ENCODE results near the gene HABP2. TPM values are rescaled to one million over a fixed set of nuclear protein-coding genes. Genes with fewer than 3 reads are reported as not detected.
A peak's percentile ranks its signal among the peaks of the same experiment; 100 is the strongest.

The HABP2 gene
- total RNA-seq, 1 donor: not detected

DNA sequence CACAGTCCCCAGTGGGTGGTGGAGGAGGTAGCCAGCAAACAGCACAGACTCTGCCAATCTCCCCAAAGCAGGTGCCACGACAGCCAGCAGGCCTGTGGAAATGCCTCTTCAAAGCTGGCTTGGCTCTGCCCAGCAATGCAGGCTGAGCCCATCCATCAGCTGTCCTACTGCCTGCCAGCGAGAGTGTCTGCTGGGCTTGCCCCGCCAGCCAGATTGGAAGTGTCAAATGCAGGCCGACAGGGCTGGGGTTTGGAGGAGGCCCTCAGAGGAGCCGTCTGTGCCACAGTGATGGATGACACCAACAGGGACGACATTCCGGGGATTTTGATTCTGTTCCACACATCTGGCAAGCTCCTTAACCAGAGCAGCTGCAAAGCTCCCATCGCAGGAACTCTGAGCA lies 16.7 kb downstream of the HABP2 start:
- DNase-seq (ENCODE audit: low read depth): no peak
- TF ChIP-seq, protein P1, sequence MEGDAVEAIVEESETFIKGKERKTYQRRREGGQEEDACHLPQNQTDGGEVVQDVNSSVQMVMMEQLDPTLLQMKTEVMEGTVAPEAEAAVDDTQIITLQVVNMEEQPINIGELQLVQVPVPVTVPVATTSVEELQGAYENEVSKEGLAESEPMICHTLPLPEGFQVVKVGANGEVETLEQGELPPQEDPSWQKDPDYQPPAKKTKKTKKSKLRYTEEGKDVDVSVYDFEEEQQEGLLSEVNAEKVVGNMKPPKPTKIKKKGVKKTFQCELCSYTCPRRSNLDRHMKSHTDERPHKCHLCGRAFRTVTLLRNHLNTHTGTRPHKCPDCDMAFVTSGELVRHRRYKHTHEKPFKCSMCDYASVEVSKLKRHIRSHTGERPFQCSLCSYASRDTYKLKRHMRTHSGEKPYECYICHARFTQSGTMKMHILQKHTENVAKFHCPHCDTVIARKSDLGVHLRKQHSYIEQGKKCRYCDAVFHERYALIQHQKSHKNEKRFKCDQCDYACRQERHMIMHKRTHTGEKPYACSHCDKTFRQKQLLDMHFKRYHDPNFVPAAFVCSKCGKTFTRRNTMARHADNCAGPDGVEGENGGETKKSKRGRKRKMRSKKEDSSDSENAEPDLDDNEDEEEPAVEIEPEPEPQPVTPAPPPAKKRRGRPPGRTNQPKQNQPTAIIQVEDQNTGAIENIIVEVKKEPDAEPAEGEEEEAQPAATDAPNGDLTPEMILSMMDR (IDR thresholded peaks at IDR 0.05; ENCODE audit: insufficient read depth, low read length): no peak
- no peak overlapping the region for H3K4me3 ChIP-seq (ENCODE audit: low read depth, low read length)

DNA sequence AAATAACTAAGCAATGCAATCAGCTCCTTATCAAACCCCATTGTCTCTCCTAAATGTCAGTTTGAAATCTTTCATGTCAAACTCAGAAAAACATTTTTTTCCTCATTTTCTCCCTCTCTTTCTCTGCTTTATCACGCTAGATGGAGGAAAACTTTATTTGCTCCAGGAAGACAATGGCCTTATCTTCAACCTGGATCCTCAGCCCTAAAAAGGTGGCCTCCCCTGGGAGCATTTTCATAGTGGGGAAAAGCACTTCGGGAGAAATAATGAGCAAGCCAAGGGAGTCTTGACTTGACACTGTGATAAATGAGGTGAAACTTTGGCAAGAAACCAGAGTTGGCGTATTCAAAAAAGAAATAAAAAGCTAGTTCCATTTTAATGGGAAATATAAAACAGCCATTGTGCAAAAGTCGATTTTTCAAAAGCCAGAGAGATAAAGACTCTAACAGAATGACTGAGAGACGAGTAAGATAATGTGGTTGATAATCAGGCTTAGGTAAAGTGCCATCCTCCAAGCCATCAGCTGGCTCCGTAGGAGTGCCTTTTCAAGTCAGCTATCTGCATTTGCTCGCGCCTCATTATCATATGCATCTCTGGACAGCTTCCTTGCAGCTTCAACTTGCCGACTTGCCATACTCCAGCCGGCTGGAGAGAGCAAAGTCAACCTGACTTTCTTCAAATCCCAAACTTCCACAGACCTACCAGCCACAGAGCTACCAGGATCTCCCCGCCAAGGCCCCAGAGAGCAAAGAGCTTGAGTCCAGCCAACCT lies 19.9 kb downstream of the HABP2 start:
- TF ChIP-seq, protein P1 (IDR thresholded peaks at IDR 0.05; ENCODE audit: insufficient read depth, low read length): no peak
- DNase-seq (ENCODE audit: low read depth): no peak
- H3K4me3 ChIP-seq (ENCODE audit: low read depth, low read length): no peak overlapping the region

DNA sequence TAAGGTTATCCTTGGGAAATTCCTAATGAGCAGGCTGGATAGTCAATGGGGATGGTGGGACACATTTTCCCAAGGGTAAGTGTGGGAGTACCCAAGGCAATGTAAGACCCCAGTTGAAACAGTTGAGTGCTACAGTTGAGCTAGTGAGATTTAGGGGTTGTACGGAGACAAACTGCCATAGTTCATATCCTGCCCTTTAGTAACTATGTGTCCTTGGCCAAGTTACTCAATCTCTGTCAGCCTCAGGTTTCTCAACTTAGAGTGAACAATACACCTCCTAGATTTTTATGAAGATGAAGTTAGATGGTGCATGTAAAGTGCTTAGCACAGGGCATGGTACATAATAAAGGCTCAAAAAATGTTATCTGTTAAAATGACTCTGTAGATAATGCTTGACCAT lies 20.5 kb downstream of the HABP2 start:
- no peak overlapping the region for H3K4me3 ChIP-seq (ENCODE audit: low read depth, low read length)
- no peak for DNase-seq (ENCODE audit: low read depth)
- TF ChIP-seq, protein P1 (IDR thresholded peaks at IDR 0.05; ENCODE audit: insufficient read depth, low read length): no peak

DNA sequence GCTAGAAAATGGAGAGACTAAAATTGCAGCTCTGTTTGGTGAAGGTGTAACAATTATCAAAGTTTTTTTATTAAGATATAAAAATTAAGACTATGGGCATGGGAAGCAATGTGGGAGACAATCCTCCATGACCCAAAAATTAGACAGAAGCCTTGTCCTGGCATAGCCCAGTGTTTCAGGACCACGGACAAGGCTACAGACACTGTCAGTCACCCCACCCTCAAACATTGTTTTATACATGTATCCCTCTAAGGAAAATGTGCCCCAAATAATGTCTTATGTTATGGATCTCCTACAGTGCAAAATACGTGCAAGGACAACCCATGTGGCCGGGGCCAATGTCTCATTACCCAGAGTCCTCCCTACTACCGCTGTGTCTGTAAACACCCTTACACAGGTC lies 24.0 kb downstream of the HABP2 start:
- no peak overlapping the region for H3K4me3 ChIP-seq (ENCODE audit: low read depth, low read length)
- peak; percentile 8 for DNase-seq (ENCODE audit: low read depth)
- TF ChIP-seq, protein P1 (IDR thresholded peaks at IDR 0.05; ENCODE audit: insufficient read depth, low read length): no peak

DNA sequence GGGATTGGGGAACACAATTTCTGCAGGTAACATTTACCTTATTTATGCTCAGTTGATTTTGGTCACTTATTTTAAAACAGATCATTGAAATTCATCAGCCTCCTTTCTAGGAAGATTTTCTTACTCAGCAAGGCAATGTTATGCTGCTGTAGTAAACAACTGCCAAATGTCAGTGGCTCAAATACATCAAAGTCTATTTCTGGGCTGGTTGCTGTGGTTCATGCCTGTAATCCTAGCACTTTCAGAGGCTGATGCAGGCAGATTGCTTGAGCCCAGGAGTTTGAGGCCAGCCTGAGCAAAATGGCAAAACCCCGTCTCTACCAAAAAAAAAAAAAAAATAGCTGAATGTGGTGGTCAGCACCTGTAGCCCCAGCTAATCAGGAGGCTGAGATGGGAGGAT lies 25.9 kb downstream of the HABP2 start:
- no peak overlapping the region for H3K4me3 ChIP-seq (ENCODE audit: low read depth, low read length)
- DNase-seq (ENCODE audit: low read depth): no peak
- TF ChIP-seq, protein P1 (IDR thresholded peaks at IDR 0.05; ENCODE audit: insufficient read depth, low read length): no peak

DNA sequence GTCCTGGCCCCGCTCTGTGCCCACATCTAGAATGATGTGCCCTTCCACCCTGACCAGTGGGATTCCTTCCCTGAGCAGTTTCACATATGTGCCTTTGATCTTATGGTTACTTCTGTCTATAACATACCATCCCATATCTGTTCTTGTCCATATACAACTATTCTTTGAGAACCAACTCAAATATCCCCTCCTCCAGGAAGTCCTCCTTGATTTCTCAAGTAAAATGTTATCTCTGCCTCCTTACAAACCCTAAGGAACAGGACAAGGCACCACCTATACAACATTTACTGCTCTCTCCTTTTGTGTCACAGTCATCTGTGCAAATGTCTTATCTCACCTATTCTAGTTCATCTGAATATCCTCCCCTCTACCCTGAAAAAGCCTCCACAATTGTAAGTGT lies 28.2 kb downstream of the HABP2 start:
- H3K4me3 ChIP-seq (ENCODE audit: low read depth, low read length): no peak overlapping the region
- TF ChIP-seq, protein P1 (IDR thresholded peaks at IDR 0.05; ENCODE audit: insufficient read depth, low read length): no peak
- no peak for DNase-seq (ENCODE audit: low read depth)

DNA sequence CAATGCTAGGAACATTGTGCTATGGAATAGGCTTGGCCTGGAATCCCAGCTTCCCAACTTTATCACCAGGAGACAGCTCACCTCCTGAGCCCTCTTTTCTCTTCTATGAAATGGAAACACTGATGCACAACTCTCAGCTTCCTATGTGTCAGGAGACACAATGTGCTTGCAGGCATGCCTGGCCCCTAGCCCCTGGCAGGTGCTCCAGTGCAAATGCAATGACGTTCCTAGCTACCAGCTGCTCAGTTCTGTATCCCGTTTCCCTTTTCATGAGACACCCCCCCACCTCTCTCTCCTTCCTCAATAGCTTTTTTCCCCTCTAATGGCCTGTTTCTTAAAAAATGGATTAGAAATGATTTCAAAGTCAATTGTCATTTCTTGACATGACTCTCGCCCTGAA lies 30.7 kb downstream of the HABP2 start:
- no peak overlapping the region for H3K4me3 ChIP-seq (ENCODE audit: low read depth, low read length)
- TF ChIP-seq, protein P1 (IDR thresholded peaks at IDR 0.05; ENCODE audit: insufficient read depth, low read length): no peak
- no peak for DNase-seq (ENCODE audit: low read depth)

Data from fibroblast of the aortic adventitia (primary cell).